Vagina (tissue), 2 donors: ENCODE data around the gene LBX2.

ENCODE experiments used
- POLR2A ChIP-seq, 2 donors: fragments of 450-650 bp; IDR thresholded peaks; one replicate each; pipeline ENCODE4 v1.6.1; 2017; ENCODE audit warnings: antibody characterized with exemption in 2 of 2, mild to moderate bottlenecking in 2 of 2, moderate library complexity in 2 of 2
- TF ChIP-seq, protein P1 (sequence below), 3 experiments: fragments of 450-650 bp in 2 of 3; fragments of 200-600 bp in 1 of 3; sonication (generic) in 1 of 3; IDR thresholded peaks; one replicate each; pipeline ENCODE4 v1.5.1; 2017 to 2019; ENCODE audit warnings: antibody characterized with exemption in 3 of 3, mild to moderate bottlenecking in 2 of 3, moderate library complexity in 2 of 3

DNA sequence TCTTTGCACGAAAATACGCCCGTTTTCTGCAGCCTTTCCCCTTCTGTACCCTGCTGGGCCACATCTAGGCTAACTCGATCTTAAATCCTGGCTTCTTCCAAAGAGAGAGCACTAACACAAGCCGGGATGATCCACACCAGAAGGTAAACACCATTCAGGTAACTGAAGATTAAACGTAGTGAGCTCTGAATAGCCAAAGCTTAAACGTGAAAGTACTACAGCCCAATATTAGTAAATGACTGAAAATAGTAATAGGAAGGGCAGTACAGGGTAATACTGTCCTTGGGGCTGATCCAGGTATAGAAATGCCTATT lies 26.5 kb downstream of the LBX2 start:
- TF ChIP-seq, protein P1, sequence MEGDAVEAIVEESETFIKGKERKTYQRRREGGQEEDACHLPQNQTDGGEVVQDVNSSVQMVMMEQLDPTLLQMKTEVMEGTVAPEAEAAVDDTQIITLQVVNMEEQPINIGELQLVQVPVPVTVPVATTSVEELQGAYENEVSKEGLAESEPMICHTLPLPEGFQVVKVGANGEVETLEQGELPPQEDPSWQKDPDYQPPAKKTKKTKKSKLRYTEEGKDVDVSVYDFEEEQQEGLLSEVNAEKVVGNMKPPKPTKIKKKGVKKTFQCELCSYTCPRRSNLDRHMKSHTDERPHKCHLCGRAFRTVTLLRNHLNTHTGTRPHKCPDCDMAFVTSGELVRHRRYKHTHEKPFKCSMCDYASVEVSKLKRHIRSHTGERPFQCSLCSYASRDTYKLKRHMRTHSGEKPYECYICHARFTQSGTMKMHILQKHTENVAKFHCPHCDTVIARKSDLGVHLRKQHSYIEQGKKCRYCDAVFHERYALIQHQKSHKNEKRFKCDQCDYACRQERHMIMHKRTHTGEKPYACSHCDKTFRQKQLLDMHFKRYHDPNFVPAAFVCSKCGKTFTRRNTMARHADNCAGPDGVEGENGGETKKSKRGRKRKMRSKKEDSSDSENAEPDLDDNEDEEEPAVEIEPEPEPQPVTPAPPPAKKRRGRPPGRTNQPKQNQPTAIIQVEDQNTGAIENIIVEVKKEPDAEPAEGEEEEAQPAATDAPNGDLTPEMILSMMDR (IDR thresholded peaks at IDR 0.05): no peak
- no peak for TF ChIP-seq POLR2A (IDR thresholded peaks at IDR 0.05)
